Measurements from ENCODE around the gene PFKFB3. TPM values are rescaled to one million over a fixed set of nuclear protein-coding genes. Genes with fewer than 3 reads are reported as not detected.

The PFKFB3 gene
- total RNA-seq, 1 donor from 2014 or later: 9.9 TPM

GRCh38 chr10:6176691-6177231, 26.0 kb upstream of the PFKFB3 start:
- H3K27ac ChIP-seq (ENCODE audit: low read depth, low read length): peak overlapping the region; percentile 92
- no peaks in the 10 kb centered on the region for H3K27me3 ChIP-seq (ENCODE audit: control insufficient read depth in 3 of 3, insufficient read depth in 3 of 3, low read length in 3 of 3)
- H3K4me3 ChIP-seq (ENCODE audit: low read length in 3 of 3): peak overlapping the region in 2 of 3 donors; percentile 26 to 35
- peak overlapping the region; percentile 63 to 71 (median 64) for H3K9ac ChIP-seq (ENCODE audit: low read depth in 1 of 3, low read length in 3 of 3)
- H3K36me3 ChIP-seq (ENCODE audit: control insufficient read depth in 3 of 3, insufficient read depth in 3 of 3, low read length in 3 of 3): no peaks in the 10 kb centered on the region
- H3K9me3 ChIP-seq (ENCODE audit: control insufficient read depth in 3 of 3, low read length in 3 of 3): no peaks in the 10 kb centered on the region
- peaks cover 74 to 85% (median 76%) of the 10 kb centered on the region in 3 donors for H3K4me1 ChIP-seq (ENCODE audit: control insufficient read depth in 3 of 3, insufficient read depth in 3 of 3, low read length in 3 of 3)

GRCh38 chr10:6177880-6178281, 24.9 kb upstream of the PFKFB3 start:
- no peaks in the 10 kb centered on the region for H3K36me3 ChIP-seq (ENCODE audit: control insufficient read depth in 3 of 3, insufficient read depth in 3 of 3, low read length in 3 of 3)
- no peaks in the 10 kb centered on the region for H3K27me3 ChIP-seq (ENCODE audit: control insufficient read depth in 3 of 3, insufficient read depth in 3 of 3, low read length in 3 of 3)
- peaks cover 74 to 85% (median 76%) of the 10 kb centered on the region in 3 donors for H3K4me1 ChIP-seq (ENCODE audit: control insufficient read depth in 3 of 3, insufficient read depth in 3 of 3, low read length in 3 of 3)
- H3K9me3 ChIP-seq (ENCODE audit: control insufficient read depth in 3 of 3, low read length in 3 of 3): no peaks in the 10 kb centered on the region
- H3K9ac ChIP-seq (ENCODE audit: low read depth in 1 of 3, low read length in 3 of 3): peak overlapping the region in 2 of 3 donors; percentile 66 to 68
- peak overlapping the region; percentile 92 for H3K27ac ChIP-seq (ENCODE audit: low read depth, low read length)
- H3K4me3 ChIP-seq (ENCODE audit: low read length in 3 of 3): peak overlapping the region in 1 of 3 donors; percentile 41

- peaks cover 71 to 82% (median 72%) of the 10 kb centered on the region in 3 donors for H3K4me1 ChIP-seq (ENCODE audit: control insufficient read depth in 3 of 3, insufficient read depth in 3 of 3, low read length in 3 of 3)
- no peaks in the 10 kb centered on the region for H3K9me3 ChIP-seq (ENCODE audit: control insufficient read depth in 3 of 3, low read length in 3 of 3)
- H3K36me3 ChIP-seq (ENCODE audit: control insufficient read depth in 3 of 3, insufficient read depth in 3 of 3, low read length in 3 of 3): no peaks in the 10 kb centered on the region
- no peaks in the 10 kb centered on the region for H3K27me3 ChIP-seq (ENCODE audit: control insufficient read depth in 3 of 3, insufficient read depth in 3 of 3, low read length in 3 of 3)
- H3K9ac ChIP-seq (ENCODE audit: low read depth in 1 of 3, low read length in 3 of 3): peak overlapping the region in 1 of 3 donors; percentile 66
- no peak overlapping the region for H3K4me3 ChIP-seq (ENCODE audit: low read length in 3 of 3)
- H3K27ac ChIP-seq (ENCODE audit: low read depth, low read length): peak overlapping the region; percentile 92
Observed at GRCh38 chr10:6178581-6178980, 24.2 kb upstream of the PFKFB3 start.

- Histone ChIP-seq H3K27me3 (ENCODE audit: control insufficient read depth in 3 of 3, insufficient read depth in 3 of 3, low read length in 3 of 3) (no peaks in the 10 kb centered on the region), H3K9me3 (ENCODE audit: control insufficient read depth in 3 of 3, low read length in 3 of 3) (no peaks in the 10 kb centered on the region), H3K4me1 (ENCODE audit: control insufficient read depth in 3 of 3, insufficient read depth in 3 of 3, low read length in 3 of 3) (peaks cover 66 to 77% (median 67%) of the 10 kb centered on the region in 3 donors), H3K9ac (ENCODE audit: low read depth in 1 of 3, low read length in 3 of 3) (peak overlapping the region in 2 of 3 donors; percentile 43 to 66), H3K36me3 (ENCODE audit: control insufficient read depth in 3 of 3, insufficient read depth in 3 of 3, low read length in 3 of 3) (no peaks in the 10 kb centered on the region), H3K4me3 (ENCODE audit: low read length in 3 of 3) (no peak overlapping the region), H3K27ac (ENCODE audit: low read depth, low read length) (peak overlapping the region; percentile 92)
Observed at GRCh38 chr10:6179078-6179477, 23.7 kb upstream of the PFKFB3 start.

- Histone ChIP-seq H3K4me3 (ENCODE audit: low read length in 3 of 3) (no peak overlapping the region), H3K36me3 (ENCODE audit: control insufficient read depth in 3 of 3, insufficient read depth in 3 of 3, low read length in 3 of 3) (no peaks in the 10 kb centered on the region), H3K9ac (ENCODE audit: low read depth in 1 of 3, low read length in 3 of 3) (no peak overlapping the region), H3K4me1 (ENCODE audit: control insufficient read depth in 3 of 3, insufficient read depth in 3 of 3, low read length in 3 of 3) (peaks cover 52 to 62% (median 52%) of the 10 kb centered on the region in 3 donors), H3K27me3 (ENCODE audit: control insufficient read depth in 3 of 3, insufficient read depth in 3 of 3, low read length in 3 of 3) (no peaks in the 10 kb centered on the region), H3K27ac (ENCODE audit: low read depth, low read length) (no peak overlapping the region), H3K9me3 (ENCODE audit: control insufficient read depth in 3 of 3, low read length in 3 of 3) (no peaks in the 10 kb centered on the region)
Observed at GRCh38 chr10:6180480-6181110, 22.1 kb upstream of the PFKFB3 start.

GRCh38 chr10:6181249-6181648, 21.5 kb upstream of the PFKFB3 start:
- no peaks in the 10 kb centered on the region for H3K27me3 ChIP-seq (ENCODE audit: control insufficient read depth in 3 of 3, insufficient read depth in 3 of 3, low read length in 3 of 3)
- H3K9me3 ChIP-seq (ENCODE audit: control insufficient read depth in 3 of 3, low read length in 3 of 3): no peaks in the 10 kb centered on the region
- no peak overlapping the region for H3K9ac ChIP-seq (ENCODE audit: low read depth in 1 of 3, low read length in 3 of 3)
- H3K27ac ChIP-seq (ENCODE audit: low read depth, low read length): no peak overlapping the region
- H3K36me3 ChIP-seq (ENCODE audit: control insufficient read depth in 3 of 3, insufficient read depth in 3 of 3, low read length in 3 of 3): no peaks in the 10 kb centered on the region
- H3K4me3 ChIP-seq (ENCODE audit: low read length in 3 of 3): no peak overlapping the region
- peaks cover 46 to 58% (median 47%) of the 10 kb centered on the region in 3 donors for H3K4me1 ChIP-seq (ENCODE audit: control insufficient read depth in 3 of 3, insufficient read depth in 3 of 3, low read length in 3 of 3)

- Histone ChIP-seq H3K27ac (ENCODE audit: low read depth, low read length) (peak overlapping the region; percentile 70), H3K9me3 (ENCODE audit: control insufficient read depth in 3 of 3, low read length in 3 of 3) (no peaks in the 10 kb centered on the region), H3K36me3 (ENCODE audit: control insufficient read depth in 3 of 3, insufficient read depth in 3 of 3, low read length in 3 of 3) (no peaks in the 10 kb centered on the region), H3K27me3 (ENCODE audit: control insufficient read depth in 3 of 3, insufficient read depth in 3 of 3, low read length in 3 of 3) (no peaks in the 10 kb centered on the region), H3K4me1 (ENCODE audit: control insufficient read depth in 3 of 3, insufficient read depth in 3 of 3, low read length in 3 of 3) (peaks cover 41 to 57% (median 43%) of the 10 kb centered on the region in 3 donors), H3K4me3 (ENCODE audit: low read length in 3 of 3) (peak overlapping the region in 1 of 3 donors; percentile 13), H3K9ac (ENCODE audit: low read depth in 1 of 3, low read length in 3 of 3) (peak overlapping the region; percentile 51 to 76 (median 59))
Observed at GRCh38 chr10:6182454-6183098, 20.2 kb upstream of the PFKFB3 start.

- H3K4me3 ChIP-seq (ENCODE audit: low read length in 3 of 3): no peak overlapping the region
- H3K9me3 ChIP-seq (ENCODE audit: control insufficient read depth in 3 of 3, low read length in 3 of 3): no peaks in the 10 kb centered on the region
- H3K27ac ChIP-seq (ENCODE audit: low read depth, low read length): peak overlapping the region; percentile 12
- H3K9ac ChIP-seq (ENCODE audit: low read depth in 1 of 3, low read length in 3 of 3): no peak overlapping the region
- peaks cover 19 to 43% (median 26%) of the 10 kb centered on the region in 3 donors for H3K4me1 ChIP-seq (ENCODE audit: control insufficient read depth in 3 of 3, insufficient read depth in 3 of 3, low read length in 3 of 3)
- no peaks in the 10 kb centered on the region for H3K36me3 ChIP-seq (ENCODE audit: control insufficient read depth in 3 of 3, insufficient read depth in 3 of 3, low read length in 3 of 3)
- H3K27me3 ChIP-seq (ENCODE audit: control insufficient read depth in 3 of 3, insufficient read depth in 3 of 3, low read length in 3 of 3): no peaks in the 10 kb centered on the region
Observed at GRCh38 chr10:6185039-6185716, 17.6 kb upstream of the PFKFB3 start.

GRCh38 chr10:6186894-6187256, 15.9 kb upstream of the PFKFB3 start:
- Histone ChIP-seq H3K4me1 (ENCODE audit: control insufficient read depth in 3 of 3, insufficient read depth in 3 of 3, low read length in 3 of 3) (peaks cover 28 to 51% (median 35%) of the 10 kb centered on the region in 3 donors), H3K9ac (ENCODE audit: low read depth in 1 of 3, low read length in 3 of 3) (peak overlapping the region in 1 of 3 donors; percentile 16), H3K36me3 (ENCODE audit: control insufficient read depth in 3 of 3, insufficient read depth in 3 of 3, low read length in 3 of 3) (no peaks in the 10 kb centered on the region), H3K27ac (ENCODE audit: low read depth, low read length) (peak overlapping the region; percentile 77), H3K27me3 (ENCODE audit: control insufficient read depth in 3 of 3, insufficient read depth in 3 of 3, low read length in 3 of 3) (no peaks in the 10 kb centered on the region), H3K9me3 (ENCODE audit: control insufficient read depth in 3 of 3, low read length in 3 of 3) (no peaks in the 10 kb centered on the region), H3K4me3 (ENCODE audit: low read length in 3 of 3) (no peak overlapping the region)
